ENCODE measurements around the gene IL1RAPL1.

The IL1RAPL1 gene

GRCh38 chrX:29792335-29792734, 1205.1 kb downstream of the IL1RAPL1 start:
- DNase-seq (ENCODE audit: low spot score): no peak

- no peak for DNase-seq (ENCODE audit: low spot score)
Observed at GRCh38 chrX:29797156-29797555, 1209.9 kb downstream of the IL1RAPL1 start.

- no peak for DNase-seq (ENCODE audit: low spot score)
Observed at GRCh38 chrX:29798469-29798868, 1211.2 kb downstream of the IL1RAPL1 start.

- no peak for DNase-seq (ENCODE audit: low spot score)
Observed at GRCh38 chrX:29813174-29813573, 1225.9 kb downstream of the IL1RAPL1 start.

- DNase-seq (ENCODE audit: low spot score): no peak
Observed at GRCh38 chrX:29824176-29824906, 1237.1 kb downstream of the IL1RAPL1 start.

- DNase-seq (ENCODE audit: low spot score): no peak
Observed at GRCh38 chrX:29826742-29827141, 1239.5 kb downstream of the IL1RAPL1 start.

- no peak for DNase-seq (ENCODE audit: low spot score)
Observed at GRCh38 chrX:29834311-29834710, 1247.1 kb downstream of the IL1RAPL1 start.

GRCh38 chrX:29834764-29835163, 1247.5 kb downstream of the IL1RAPL1 start:
- DNase-seq (ENCODE audit: low spot score): no peak

- DNase-seq (ENCODE audit: low spot score): no peak
Observed at GRCh38 chrX:29841750-29842149, 1254.5 kb downstream of the IL1RAPL1 start.

GRCh38 chrX:29842552-29842951, 1255.3 kb downstream of the IL1RAPL1 start:
- DNase-seq (ENCODE audit: low spot score): no peak

- no peak for DNase-seq (ENCODE audit: low spot score)
Observed at GRCh38 chrX:29851857-29852605, 1264.8 kb downstream of the IL1RAPL1 start.

- DNase-seq (ENCODE audit: low spot score): no peak
Observed at GRCh38 chrX:29852767-29853166, 1265.5 kb downstream of the IL1RAPL1 start.

GRCh38 chrX:29858714-29859113, 1271.5 kb downstream of the IL1RAPL1 start:
- DNase-seq (ENCODE audit: low spot score): no peak

- DNase-seq (ENCODE audit: low spot score): no peak
Observed at GRCh38 chrX:29862126-29862677, 1275.0 kb downstream of the IL1RAPL1 start.

GRCh38 chrX:29867971-29868370, 1280.7 kb downstream of the IL1RAPL1 start:
- no peak for DNase-seq (ENCODE audit: low spot score)

GRCh38 chrX:29869837-29870236, 1282.6 kb downstream of the IL1RAPL1 start:
- DNase-seq (ENCODE audit: low spot score): no peak

GRCh38 chrX:29870608-29871007, 1283.4 kb downstream of the IL1RAPL1 start:
- no peak for DNase-seq (ENCODE audit: low spot score)

GRCh38 chrX:29872831-29873230, 1285.6 kb downstream of the IL1RAPL1 start:
- DNase-seq (ENCODE audit: low spot score): no peak

GRCh38 chrX:29876733-29877132, 1289.5 kb downstream of the IL1RAPL1 start:
- no peak for DNase-seq (ENCODE audit: low spot score)

- no peak for DNase-seq (ENCODE audit: low spot score)
Observed at GRCh38 chrX:29880977-29881376, 1293.7 kb downstream of the IL1RAPL1 start.

- DNase-seq (ENCODE audit: low spot score): no peak
Observed at GRCh38 chrX:29890004-29890403, 1302.8 kb downstream of the IL1RAPL1 start.

GRCh38 chrX:29890646-29891200, 1303.5 kb downstream of the IL1RAPL1 start:
- DNase-seq (ENCODE audit: low spot score): no peak

- no peak for DNase-seq (ENCODE audit: low spot score)
Observed at GRCh38 chrX:29902004-29902403, 1314.8 kb downstream of the IL1RAPL1 start.
